DND-41 (cell line): ENCODE data around the gene CPM.

Experiments used
- ATAC-seq: fragments of 200-7000 bp; cut with Tn5 transposase; 3 replicates; pipeline ENCODE4 v1.9.1; 2021; ENCODE audit warnings: low read depth; ENCODE audit not compliant: insufficient read depth
- DNase-seq: peaks from one replicate; pipeline ENCODE4 v3.0.0-alpha.2; 2020
- H2AFZ ChIP-seq: 2 replicates; pipeline ENCODE4 v1.6.0; 2012; ENCODE audit warnings: low read depth, low read length
- H3K27ac ChIP-seq: 2 replicates; pipeline ENCODE4 v1.5.1; 2012; ENCODE audit warnings: low read length, inconsistent platforms
- H3K27me3 ChIP-seq: fragments of 200-600 bp; sonication (generic); 2 replicates; pipeline ENCODE4 v1.6.0; 2012; ENCODE audit warnings: low read length, mild to moderate bottlenecking, inconsistent platforms; ENCODE audit not compliant: insufficient read depth, poor library complexity
- H3K36me3 ChIP-seq: 2 replicates; pipeline ENCODE4 v1.5.1; 2012; ENCODE audit warnings: low read length, inconsistent platforms; ENCODE audit not compliant: insufficient read depth
- H3K4me1 ChIP-seq: 2 replicates; pipeline ENCODE4 v1.5.1; 2012; ENCODE audit warnings: mild to moderate bottlenecking, low read length; ENCODE audit not compliant: insufficient read depth
- H3K4me2 ChIP-seq: 2 replicates; pipeline ENCODE4 v1.6.0; 2012; ENCODE audit warnings: mild to moderate bottlenecking, moderate library complexity, low read length, inconsistent platforms; ENCODE audit not compliant: insufficient read depth
- H3K4me3 ChIP-seq, 2 experiments: fragments of 200-600 bp in 1 of 2; shearing (Covaris generic) in 1 of 2; 2 replicates each; pipeline ENCODE4 v1.5.1; 2012 to 2016; ENCODE audit warnings: inconsistent platforms in 2 of 2, low read length in 2 of 2, mild to moderate bottlenecking in 2 of 2, low read depth in 1 of 2, moderate library complexity in 1 of 2
- H3K79me2 ChIP-seq: 2 replicates; pipeline ENCODE4 v1.6.0; 2012; ENCODE audit warnings: low read length, inconsistent platforms; ENCODE audit not compliant: insufficient read depth
- H3K9ac ChIP-seq: 2 replicates; pipeline ENCODE4 v1.6.0; 2012; ENCODE audit warnings: low read depth, mild to moderate bottlenecking, inconsistent platforms, low read length, moderate library complexity
- H3K9me3 ChIP-seq: 2 replicates; pipeline ENCODE4 v1.5.1; 2012; ENCODE audit warnings: low read length, moderate library complexity, mild to moderate bottlenecking, inconsistent platforms; ENCODE audit not compliant: insufficient read depth, severe bottlenecking
- H4K20me1 ChIP-seq: 2 replicates; pipeline ENCODE4 v1.6.0; 2012; ENCODE audit warnings: low read length; ENCODE audit not compliant: insufficient read depth
- CTCF ChIP-seq: IDR thresholded peaks from 2 replicates; pipeline ENCODE4 v1.5.1; 2012; ENCODE audit warnings: borderline replicate concordance, low read length, moderate library complexity, mild to moderate bottlenecking; ENCODE audit not compliant: poor library complexity, severe bottlenecking; ENCODE audit errors: extremely low read depth
- EZH2 ChIP-seq: IDR thresholded peaks from 3 replicates; pipeline ENCODE4 v1.6.1; 2012; ENCODE audit warnings: borderline replicate concordance, low read depth, mild to moderate bottlenecking, moderate library complexity, low read length, inconsistent platforms; ENCODE audit not compliant: severe bottlenecking

Gene CPM

GRCh38 chr12:68919581-68920239 is 13.3 kb downstream of the CPM start:
- no peak for TF ChIP-seq CTCF
- TF ChIP-seq EZH2 = no peak

GRCh38 chr12:68918960-68919359 is 14.0 kb downstream of the CPM start:
- ATAC-seq = no peak
- Histone ChIP-seq H3K36me3 (no peaks in the 10 kb centered on the region), H2AFZ (no peak overlapping the region), H4K20me1 (no peaks in the 10 kb centered on the region), H3K4me1 (no peaks in the 10 kb centered on the region), H3K4me3 (no peak overlapping the region), H3K4me2 (no peak overlapping the region), H3K27ac (no peak overlapping the region), H3K27me3 (peaks cover 3% of the 10 kb centered on the region), H3K9me3 (no peaks in the 10 kb centered on the region), H3K9ac (no peak overlapping the region), H3K79me2 (no peaks in the 10 kb centered on the region)
- DNase-seq = no peak
- TF ChIP-seq CTCF = no peak

More at GRCh38 chr12:68919581-68920239, 13.3 kb downstream of the CPM start:
- H2AFZ ChIP-seq = no peak overlapping the region
- ATAC-seq (no peak), DNase-seq (no peak)
- no peak overlapping the region for H3K27ac ChIP-seq
- no peaks in the 10 kb centered on the region for H3K36me3 ChIP-seq
- no peak overlapping the region for H3K4me3 ChIP-seq
- no peak overlapping the region for H3K9ac ChIP-seq
- H4K20me1 ChIP-seq = no peaks in the 10 kb centered on the region
- H3K9me3 ChIP-seq = no peaks in the 10 kb centered on the region
- no peaks in the 10 kb centered on the region for H3K79me2 ChIP-seq
- H3K4me1 ChIP-seq = no peaks in the 10 kb centered on the region
- H3K4me2 ChIP-seq = no peak overlapping the region
- peaks cover 3% of the 10 kb centered on the region for H3K27me3 ChIP-seq

- no peaks in the 10 kb centered on the region for H4K20me1 ChIP-seq
- H3K36me3 ChIP-seq = no peaks in the 10 kb centered on the region
- DNase-seq = no peak
- no peak overlapping the region for H2AFZ ChIP-seq
- no peak overlapping the region for H3K27ac ChIP-seq
- H3K79me2 ChIP-seq = no peaks in the 10 kb centered on the region
- H3K4me2 ChIP-seq = no peak overlapping the region
- TF ChIP-seq CTCF = no peak
- no peak for TF ChIP-seq EZH2
- no peak for ATAC-seq
- no peaks in the 10 kb centered on the region for H3K4me1 ChIP-seq
- H3K9ac ChIP-seq = no peak overlapping the region
- H3K4me3 ChIP-seq = no peak overlapping the region
- H3K9me3 ChIP-seq = no peaks in the 10 kb centered on the region
- peaks cover 3% of the 10 kb centered on the region for H3K27me3 ChIP-seq
Observed at GRCh38 chr12:68915055-68915454, 17.9 kb downstream of the CPM start.
